ENCODE measurements around the gene GRM4. TPM values are rescaled to one million over a fixed set of nuclear protein-coding genes. Genes with fewer than 3 reads are reported as not detected.

Gene GRM4
- total RNA-seq, 1 experiment from 2014 or later, result 0.41 TPM

GRCh38 chr6:34181908-34182307, 36.0 kb upstream of the GRM4 start:
- CTCF ChIA-PET, result no interaction called here
- no TSS peak for BruUV-seq (replicated peaks)
- no peak overlapping the region for H3K4me3 ChIP-seq (ENCODE audit: low read depth, low read length, poor library complexity, severe bottlenecking)

GRCh38 chr6:34179106-34179720, 33.3 kb upstream of the GRM4 start:
- BruUV-seq (replicated peaks), result no TSS peak
- POLR2A ChIA-PET (ENCODE audit: low non-redundant PET), result no interaction called here
- H3K4me3 ChIP-seq (ENCODE audit: low read depth, low read length, poor library complexity, severe bottlenecking), result no peak overlapping the region
- no peaks in the 10 kb centered on the region for H3K27me3 ChIP-seq (replicated peaks; ENCODE audit: insufficient read depth, low read depth, low read length, poor library complexity)
- H3K9me3 ChIP-seq (ENCODE audit: low read depth, low read length, poor library complexity, severe bottlenecking), result no peaks in the 10 kb centered on the region
- no peaks in the 10 kb centered on the region for H3K4me1 ChIP-seq (ENCODE audit: insufficient read depth, low read length, poor library complexity, severe bottlenecking)
- H3K27ac ChIP-seq (ENCODE audit: low read depth, low read length, poor library complexity, severe bottlenecking), result no peak overlapping the region
- TF ChIP-seq EZH2 (IDR thresholded peaks at IDR 0.05; ENCODE audit: borderline replicate concordance, low read depth, low read length, poor library complexity, severe bottlenecking) (no peak), CTCF (conservative IDR thresholded peaks at IDR 0.05; ENCODE audit: low read depth, low read length) (no peak)
- H3K36me3 ChIP-seq (ENCODE audit: insufficient read depth, low read length, poor library complexity, severe bottlenecking), result no peaks in the 10 kb centered on the region
- DNase-seq (ENCODE audit: low spot score), result no peak
- CTCF ChIA-PET, result interaction anchor here (0.5 to 0.6 kb wide), 2 partner anchors 14 to 16 kb away, joined by 4 to 5 read pairs; no protein-coding TSS in a partner anchor
- intact Hi-C loops (cut with micrococcal nuclease; ENCODE audit: unreplicated experiment), result no loop called here

More at GRCh38 chr6:34181908-34182307, 36.0 kb upstream of the GRM4 start:
- no peak for TF ChIP-seq EZH2 (IDR thresholded peaks at IDR 0.05; ENCODE audit: borderline replicate concordance, low read depth, low read length, poor library complexity, severe bottlenecking)
- no peak for TF ChIP-seq CTCF (conservative IDR thresholded peaks at IDR 0.05; ENCODE audit: low read depth, low read length)
- DNase-seq (ENCODE audit: low spot score), result no peak
- H3K9me3 ChIP-seq (ENCODE audit: low read depth, low read length, poor library complexity, severe bottlenecking), result no peaks in the 10 kb centered on the region
- H3K27me3 ChIP-seq (replicated peaks; ENCODE audit: insufficient read depth, low read depth, low read length, poor library complexity), result no peaks in the 10 kb centered on the region
- no peaks in the 10 kb centered on the region for H3K4me1 ChIP-seq (ENCODE audit: insufficient read depth, low read length, poor library complexity, severe bottlenecking)
- POLR2A ChIA-PET (ENCODE audit: low non-redundant PET), result no interaction called here
- no peak overlapping the region for H3K27ac ChIP-seq (ENCODE audit: low read depth, low read length, poor library complexity, severe bottlenecking)
- intact Hi-C loops (cut with micrococcal nuclease; ENCODE audit: unreplicated experiment), result no loop called here
- H3K36me3 ChIP-seq (ENCODE audit: insufficient read depth, low read length, poor library complexity, severe bottlenecking), result no peaks in the 10 kb centered on the region

GRCh38 chr6:34178357-34179105, 32.6 kb upstream of the GRM4 start:
- POLR2A ChIA-PET (ENCODE audit: low non-redundant PET), result no interaction called here
- intact Hi-C loops (cut with micrococcal nuclease; ENCODE audit: unreplicated experiment), result no loop called here
- TF ChIP-seq CTCF (conservative IDR thresholded peaks at IDR 0.05; ENCODE audit: low read depth, low read length) (no peak), EZH2 (IDR thresholded peaks at IDR 0.05; ENCODE audit: borderline replicate concordance, low read depth, low read length, poor library complexity, severe bottlenecking) (no peak)
- no peak for DNase-seq (ENCODE audit: low spot score)
- Histone ChIP-seq H3K4me1 (ENCODE audit: insufficient read depth, low read length, poor library complexity, severe bottlenecking) (no peaks in the 10 kb centered on the region), H3K36me3 (ENCODE audit: insufficient read depth, low read length, poor library complexity, severe bottlenecking) (no peaks in the 10 kb centered on the region), H3K27ac (ENCODE audit: low read depth, low read length, poor library complexity, severe bottlenecking) (no peak overlapping the region), H3K27me3 (replicated peaks; ENCODE audit: insufficient read depth, low read depth, low read length, poor library complexity) (no peaks in the 10 kb centered on the region), H3K4me3 (ENCODE audit: low read depth, low read length, poor library complexity, severe bottlenecking) (no peak overlapping the region), H3K9me3 (ENCODE audit: low read depth, low read length, poor library complexity, severe bottlenecking) (no peaks in the 10 kb centered on the region)
- no TSS peak for BruUV-seq (replicated peaks)
- CTCF ChIA-PET, result interaction anchor here (0.6 kb wide), 1 partner anchor 15 kb away, joined by 5 read pairs; no protein-coding TSS in a partner anchor
